Immature natural killer cell (primary cell): ENCODE data around the gene LRRC14B. TPM values are rescaled to one million over a fixed set of nuclear protein-coding genes. Genes with fewer than 3 reads are reported as not detected.
"Not testable (repeated sequence)": the region's sequence is repeated elsewhere in the genome, so short reads cannot be mapped to it uniquely, and the experiment has no call there.

Source experiments
- DNase-seq, 3 donors: peaks; one replicate each; pipeline ENCODE4 v3.0.0; 2022; ENCODE audit warnings: mixed read lengths in 1 of 3
- H3K27ac Mint-ChIP-seq, 6 donors: one replicate each; pipeline ENCODE4 v1.8.0; 2020; ENCODE audit warnings: mixed read lengths in 6 of 6, mild to moderate bottlenecking in 5 of 6, inconsistent platforms in 4 of 6, moderate library complexity in 3 of 6
- H3K27me3 Mint-ChIP-seq, 3 donors: one replicate each; pipeline ENCODE4 v1.8.0; 2020 to 2021; ENCODE audit warnings: low read depth in 3 of 3, mild to moderate bottlenecking in 3 of 3, mixed read lengths in 3 of 3, moderate library complexity in 3 of 3, inconsistent platforms in 1 of 3
- H3K36me3 Mint-ChIP-seq, 3 donors: one replicate each; pipeline ENCODE4 v1.8.0; 2020; ENCODE audit warnings: mixed read lengths in 3 of 3, inconsistent platforms in 2 of 3, mild to moderate bottlenecking in 2 of 3
- H3K4me1 Mint-ChIP-seq, 2 donors: one replicate each; pipeline ENCODE4 v1.8.0; 2020; ENCODE audit warnings: inconsistent platforms in 2 of 2, mild to moderate bottlenecking in 2 of 2, mixed read lengths in 2 of 2, moderate library complexity in 1 of 2
- H3K4me3 Mint-ChIP-seq, 5 donors: one replicate each; pipeline ENCODE4 v1.8.0; 2020; ENCODE audit warnings: mild to moderate bottlenecking in 5 of 5, mixed read lengths in 5 of 5, inconsistent platforms in 3 of 5, moderate library complexity in 3 of 5
- H3K9me3 Mint-ChIP-seq, 6 donors: one replicate each; pipeline ENCODE4 v1.8.0; 2020; ENCODE audit warnings: mild to moderate bottlenecking in 6 of 6, mixed read lengths in 6 of 6, inconsistent platforms in 4 of 6, moderate library complexity in 3 of 6
- polyA plus RNA-seq, 3 donors: library from polyadenylated mRNA; unstranded; fragments of 300-500 nt; fragmentation: Illumina TruSeq; gene quantifications; one replicate each; pipeline ENCODE4 v1.2.3, GENCODE V29; 2021

Gene LRRC14B
- polyA plus RNA-seq, 3 donors from 2014 or later: not detected

DNA sequence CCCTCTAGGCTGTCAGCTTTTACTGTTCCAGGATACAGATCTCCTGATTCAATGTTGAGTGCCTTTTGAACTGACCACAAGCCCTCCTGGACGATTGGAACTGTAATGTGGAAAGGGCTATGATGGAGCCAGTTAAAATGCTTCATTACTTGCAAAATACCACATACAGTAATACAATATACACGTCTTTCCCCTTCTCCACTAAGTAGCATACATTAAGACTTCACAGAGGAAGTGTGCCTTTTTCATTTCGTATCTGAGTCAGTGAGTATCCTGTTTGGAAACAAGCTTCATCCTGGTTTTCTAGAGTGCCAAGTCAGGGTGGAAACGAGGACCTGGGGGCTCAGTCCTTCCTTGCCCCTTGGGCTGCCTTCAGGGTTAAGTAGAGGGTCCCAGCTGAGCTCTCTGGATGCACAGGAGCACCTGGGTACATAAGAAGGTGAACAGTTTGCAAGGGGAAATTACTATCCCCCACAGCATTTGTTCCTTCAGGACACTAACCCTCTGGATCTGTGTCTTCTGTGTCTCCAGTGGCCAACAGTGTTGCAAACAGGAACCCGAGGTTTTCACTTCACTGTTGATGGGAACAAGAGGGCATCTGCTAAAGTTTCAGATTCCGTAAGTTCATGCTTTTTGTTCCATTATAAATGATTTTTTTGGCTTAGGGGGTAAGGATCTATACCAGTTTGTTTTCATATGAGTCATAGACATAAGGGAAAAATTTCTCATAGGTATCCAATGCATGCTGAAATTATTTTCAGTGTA, 31.8 kb downstream of the LRRC14B start:
- not testable (repeated sequence) for H3K4me3 Mint-ChIP-seq, H3K9me3 Mint-ChIP-seq, DNase-seq
- peaks cover 18 to 27% (median 20%) of the 10 kb centered on the region in 3 donors for H3K36me3 Mint-ChIP-seq
- H3K4me1 Mint-ChIP-seq: peaks cover 36 to 45% of the 10 kb centered on the region in 2 donors
- H3K27ac Mint-ChIP-seq: peak overlapping the region in 3 of 6 donors; percentile 55 to 75 (median 63)
- peaks cover 4 to 17% (median 6%) of the 10 kb centered on the region in 3 donors for H3K27me3 Mint-ChIP-seq

- peaks cover 36 to 45% of the 10 kb centered on the region in 2 donors for H3K4me1 Mint-ChIP-seq
- H3K4me3 Mint-ChIP-seq: no peak overlapping the region
- peak overlapping the region in 1 of 6 donors; percentile 55 for H3K27ac Mint-ChIP-seq
- DNase-seq: no peak
- no peaks in the 10 kb centered on the region for H3K9me3 Mint-ChIP-seq
- peaks cover 3 to 16% (median 6%) of the 10 kb centered on the region in 3 donors for H3K27me3 Mint-ChIP-seq
- H3K36me3 Mint-ChIP-seq: peaks cover 20 to 30% (median 20%) of the 10 kb centered on the region in 3 donors
These were observed 32.5 kb downstream of the LRRC14B start for GRCh38 chr5:223791-224190.

GRCh38 chr5:225334-225733, 34.0 kb downstream of the LRRC14B start:
- H3K27me3 Mint-ChIP-seq: peaks cover 0 to 8% (median 0%) of the 10 kb centered on the region in 3 donors
- peak overlapping the region in 2 of 6 donors; percentile 12 to 35 for H3K27ac Mint-ChIP-seq
- peaks cover 25 to 40% (median 30%) of the 10 kb centered on the region in 3 donors for H3K36me3 Mint-ChIP-seq
- no peak for DNase-seq
- H3K4me3 Mint-ChIP-seq: no peak overlapping the region
- H3K4me1 Mint-ChIP-seq: peaks cover 26 to 30% of the 10 kb centered on the region in 2 donors
- H3K9me3 Mint-ChIP-seq: no peaks in the 10 kb centered on the region

- Mint-ChIP-seq H3K4me1 (peaks cover 11 to 13% of the 10 kb centered on the region in 2 donors), H3K36me3 (peaks cover 30 to 50% (median 33%) of the 10 kb centered on the region in 3 donors)
- not testable (repeated sequence) for H3K4me3 Mint-ChIP-seq, H3K27ac Mint-ChIP-seq, H3K27me3 Mint-ChIP-seq, DNase-seq, H3K9me3 Mint-ChIP-seq
These were observed 36.1 kb downstream of the LRRC14B start for GRCh38 chr5:227375-227774.

DNA sequence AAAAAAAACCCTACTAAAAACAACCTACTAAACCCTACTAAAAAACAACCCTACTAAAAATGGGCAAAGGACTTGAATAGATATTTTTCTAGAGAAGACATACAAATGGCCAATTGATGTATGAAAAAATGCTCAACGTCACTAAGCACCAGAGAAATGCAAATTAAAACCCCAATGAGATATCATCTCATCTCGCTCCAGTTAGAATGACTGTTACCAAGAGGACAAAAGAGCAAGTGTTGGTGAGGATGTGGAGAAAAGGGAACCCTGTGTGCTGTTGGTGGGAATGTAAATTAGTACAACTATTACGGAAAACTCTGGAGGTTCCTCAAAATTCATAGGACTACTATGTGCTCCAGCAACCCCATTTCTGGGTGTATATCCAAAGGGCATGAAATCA, 37.6 kb downstream of the LRRC14B start:
- H3K9me3 Mint-ChIP-seq: no peaks in the 10 kb centered on the region
- H3K27me3 Mint-ChIP-seq: peaks cover 0 to 4% (median 0%) of the 10 kb centered on the region in 3 donors
- DNase-seq: no peak
- peaks cover 0 to 2% of the 10 kb centered on the region in 2 donors for H3K4me1 Mint-ChIP-seq
- no peak overlapping the region for H3K4me3 Mint-ChIP-seq
- H3K27ac Mint-ChIP-seq: no peak overlapping the region
- peaks cover 35 to 61% (median 41%) of the 10 kb centered on the region in 3 donors for H3K36me3 Mint-ChIP-seq

DNA sequence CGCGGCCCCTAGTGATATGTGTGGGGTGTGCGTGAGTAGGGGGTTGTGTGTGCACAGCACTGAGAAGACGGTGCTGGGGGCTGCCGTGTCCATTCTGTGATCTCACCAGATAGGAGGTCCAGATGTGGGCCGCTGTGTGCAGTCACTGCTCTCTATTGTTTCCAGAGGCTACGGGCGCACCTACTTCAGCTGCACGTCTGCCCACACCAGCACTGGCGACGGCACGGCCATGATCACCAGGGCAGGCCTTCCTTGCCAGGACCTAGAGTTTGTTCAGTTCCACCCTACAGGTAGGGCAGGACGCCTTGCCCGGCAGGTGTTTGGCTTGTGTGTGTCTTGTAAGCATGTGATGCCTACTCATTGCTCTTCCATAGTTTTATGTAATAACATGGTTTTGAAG, 39.4 kb downstream of the LRRC14B start:
- Mint-ChIP-seq H3K9me3 (no peaks in the 10 kb centered on the region), H3K27me3 (peaks cover 0 to 2% (median 0%) of the 10 kb centered on the region in 3 donors), H3K36me3 (peaks cover 30 to 58% (median 46%) of the 10 kb centered on the region in 3 donors), H3K27ac (no peak overlapping the region), H3K4me1 (no peaks in the 10 kb centered on the region), H3K4me3 (no peak overlapping the region)
- no peak for DNase-seq

GRCh38 chr5:231661-232060, 40.4 kb downstream of the LRRC14B start:
- Mint-ChIP-seq H3K4me1 (no peaks in the 10 kb centered on the region), H3K27me3 (peaks cover 0 to 2% (median 0%) of the 10 kb centered on the region in 3 donors), H3K27ac (no peak overlapping the region), H3K36me3 (peaks cover 26 to 56% (median 42%) of the 10 kb centered on the region in 3 donors), H3K4me3 (no peak overlapping the region), H3K9me3 (no peaks in the 10 kb centered on the region)
- no peak for DNase-seq

GRCh38 chr5:233426-233825, 42.1 kb downstream of the LRRC14B start:
- not testable (repeated sequence) for H3K9me3 Mint-ChIP-seq

GRCh38 chr5:234450-234849, 43.2 kb downstream of the LRRC14B start:
- Mint-ChIP-seq H3K27me3 (peaks cover 0 to 1% (median 0%) of the 10 kb centered on the region in 3 donors), H3K36me3 (peaks cover 17 to 46% (median 26%) of the 10 kb centered on the region in 3 donors), H3K9me3 (no peaks in the 10 kb centered on the region), H3K27ac (no peak overlapping the region), H3K4me3 (no peak overlapping the region), H3K4me1 (no peaks in the 10 kb centered on the region)
- no peak for DNase-seq

More at GRCh38 chr5:233426-233825, 42.1 kb downstream of the LRRC14B start:
- not testable (repeated sequence) for H3K27ac Mint-ChIP-seq, H3K4me1 Mint-ChIP-seq, H3K4me3 Mint-ChIP-seq, DNase-seq, H3K27me3 Mint-ChIP-seq
- H3K36me3 Mint-ChIP-seq: peaks cover 22 to 51% (median 33%) of the 10 kb centered on the region in 3 donors

DNA sequence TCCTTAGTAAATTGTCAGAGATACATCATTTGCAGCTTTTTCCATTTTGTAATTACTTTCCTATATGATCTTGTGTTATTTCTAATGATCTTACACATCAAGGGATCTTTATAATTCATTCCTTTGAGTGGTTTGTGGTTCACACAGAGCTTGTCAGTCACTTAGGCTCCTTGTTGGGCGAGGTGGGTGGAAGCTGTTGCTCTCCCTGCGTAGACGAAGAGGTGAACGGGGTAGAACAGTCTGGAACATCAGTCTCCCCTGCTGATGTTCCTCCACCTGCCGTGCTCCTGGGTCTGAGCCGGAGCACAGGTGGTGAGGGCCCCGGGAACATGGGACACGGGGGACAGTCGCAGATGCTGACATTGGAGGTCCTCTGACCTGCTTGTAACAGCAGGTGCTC, 44.2 kb downstream of the LRRC14B start:
- not testable (repeated sequence) for H3K27ac Mint-ChIP-seq, H3K27me3 Mint-ChIP-seq, DNase-seq, H3K9me3 Mint-ChIP-seq, H3K4me3 Mint-ChIP-seq, H3K4me1 Mint-ChIP-seq
- H3K36me3 Mint-ChIP-seq: peaks cover 17 to 48% (median 22%) of the 10 kb centered on the region in 3 donors

GRCh38 chr5:237931-238330, 46.6 kb downstream of the LRRC14B start:
- not testable (repeated sequence) for H3K27me3 Mint-ChIP-seq, H3K4me3 Mint-ChIP-seq, H3K9me3 Mint-ChIP-seq, H3K4me1 Mint-ChIP-seq, H3K27ac Mint-ChIP-seq, DNase-seq
- H3K36me3 Mint-ChIP-seq: peaks cover 33 to 57% (median 40%) of the 10 kb centered on the region in 3 donors

DNA sequence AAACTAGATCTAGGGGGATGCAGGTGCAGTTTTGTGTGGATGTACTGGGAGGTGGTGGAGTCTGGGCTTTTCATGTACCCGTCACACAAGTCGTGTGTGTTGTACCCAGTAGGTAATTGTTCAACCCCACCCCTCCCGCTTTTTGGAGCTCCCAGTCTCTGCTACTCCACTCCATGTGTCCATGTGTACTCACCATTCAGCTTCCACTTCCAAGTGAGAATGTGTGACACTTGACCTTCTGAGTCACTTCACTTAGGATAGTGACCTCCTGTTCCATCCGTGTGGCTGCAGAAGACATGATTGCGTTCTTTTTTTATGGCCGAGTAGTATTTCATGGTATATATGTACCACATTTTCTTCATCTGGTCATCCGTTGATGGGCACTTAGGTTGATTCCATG, 49.3 kb downstream of the LRRC14B start:
- Mint-ChIP-seq H3K4me1 (peaks cover 0 to 13% of the 10 kb centered on the region in 2 donors), H3K36me3 (peaks cover 22 to 42% (median 25%) of the 10 kb centered on the region in 3 donors)
- not testable (repeated sequence) for DNase-seq, H3K9me3 Mint-ChIP-seq, H3K4me3 Mint-ChIP-seq, H3K27ac Mint-ChIP-seq, H3K27me3 Mint-ChIP-seq

DNA sequence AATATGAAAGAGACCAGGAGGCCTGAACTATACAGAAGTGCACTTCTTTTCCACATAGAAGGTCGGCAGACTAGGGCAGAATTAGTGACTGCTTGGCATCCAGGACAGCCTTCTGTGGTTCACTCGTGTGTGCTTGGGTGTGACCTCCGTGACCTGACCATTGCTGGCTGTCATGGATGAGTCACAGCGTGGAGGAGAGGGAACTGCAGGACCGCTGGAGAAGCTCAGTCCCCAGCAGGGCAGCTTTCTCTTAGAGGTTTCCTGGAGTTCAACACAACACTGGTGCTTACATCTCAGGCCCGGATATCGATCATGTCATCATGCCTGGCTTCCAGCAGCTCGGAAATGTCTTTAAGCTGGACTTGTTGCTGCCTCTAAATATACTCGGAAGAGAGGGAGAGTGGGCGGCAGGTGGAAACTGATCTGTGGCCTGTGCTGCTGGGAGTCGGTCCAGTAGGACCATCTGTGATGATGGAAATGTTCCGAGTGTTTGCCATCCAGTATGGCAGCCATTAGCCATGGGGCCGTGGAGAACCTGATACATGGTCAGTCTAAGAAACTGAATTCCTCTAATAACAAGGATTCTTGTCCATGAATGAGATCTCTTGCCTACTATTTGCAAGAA, 49.9 kb downstream of the LRRC14B start:
- not testable (repeated sequence) for DNase-seq, H3K4me3 Mint-ChIP-seq, H3K27ac Mint-ChIP-seq, H3K27me3 Mint-ChIP-seq, H3K9me3 Mint-ChIP-seq
- Mint-ChIP-seq H3K4me1 (peaks cover 0 to 13% of the 10 kb centered on the region in 2 donors), H3K36me3 (peaks cover 21 to 46% (median 29%) of the 10 kb centered on the region in 3 donors)

DNA sequence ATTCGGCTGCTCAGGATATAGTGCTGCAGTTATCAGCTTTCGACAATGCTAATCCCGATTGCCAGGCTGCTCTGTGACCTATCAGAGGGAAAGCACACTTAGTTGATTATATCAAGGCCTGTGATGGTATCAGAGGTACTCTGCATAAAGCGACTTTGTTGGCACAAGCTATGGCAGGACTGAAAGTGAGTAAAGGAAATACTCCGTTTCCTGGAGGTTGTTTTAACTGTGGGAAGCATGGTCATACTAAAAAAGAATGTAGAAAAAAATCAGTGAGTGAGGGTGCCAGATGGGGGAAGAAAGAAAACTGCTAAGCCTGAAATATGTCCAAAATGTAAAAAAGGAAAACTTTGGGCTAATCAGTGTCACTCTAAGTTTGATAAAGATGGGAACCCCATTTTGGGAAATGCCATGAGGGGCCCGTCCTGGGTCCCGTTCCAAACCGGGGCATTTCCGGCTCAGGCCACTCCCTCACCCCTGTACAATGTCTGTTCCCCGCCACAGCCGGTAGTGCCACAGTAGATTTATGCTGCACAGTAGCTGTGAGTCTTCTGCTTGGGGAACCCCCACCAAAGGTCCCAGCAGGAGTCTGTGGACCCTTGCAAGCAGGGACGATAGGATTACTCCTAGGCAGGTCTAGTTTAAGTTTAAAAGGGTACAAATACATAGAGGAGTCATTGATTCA, 52.5 kb downstream of the LRRC14B start:
- H3K27me3 Mint-ChIP-seq, H3K4me3 Mint-ChIP-seq, H3K9me3 Mint-ChIP-seq, DNase-seq: not testable (repeated sequence)
- Mint-ChIP-seq H3K4me1 (peaks cover 0 to 13% of the 10 kb centered on the region in 2 donors), H3K36me3 (peaks cover 31 to 51% (median 45%) of the 10 kb centered on the region in 3 donors), H3K27ac (peak overlapping the region in 3 of 6 donors; percentile 16 to 49 (median 17))
